IMR-90 (cell line): ENCODE results near the gene DMXL1. TPM values are rescaled to one million over a fixed set of nuclear protein-coding genes. Genes with fewer than 3 reads are reported as not detected.

Experiments
- ATAC-seq: fragments of 200-7000 bp; cut with Tn5 transposase; 2 replicates; pipeline ENCODE4 v1.9.1; 2020; ENCODE audit warnings: low read depth, mild to moderate bottlenecking, moderate library complexity
- BruUV-seq: library from RNA; stranded (reverse); fragments of 400-500 nt; replicated peaks from 2 replicates; lab custom pipeline; 2021; lab: Mats Ljungman, UMichigan
- CTCF ChIA-PET: fragments of 300-600 bp; formaldehyde crosslinking; extraction: SDS; loops from one replicate; lab custom pipeline; 2021; ENCODE audit warnings: antibody characterized with exemption; lab: Yijun Ruan, JAX
- POLR2A ChIA-PET: fragments of 300-600 bp; sonication (Branson Sonifier 250); formaldehyde crosslinking; loops from one replicate; lab custom pipeline; 2022; ENCODE audit warnings: antibody characterized with exemption; ENCODE audit not compliant: unreplicated experiment; lab: Charles Lee
- DNase-seq: peaks from one replicate; pipeline ENCODE4 v3.0.0; 2013
- H2AFZ ChIP-seq: replicated peaks from 2 replicates; pipeline ENCODE3; 2013; ENCODE audit warnings: low read length, mild to moderate bottlenecking; ENCODE audit not compliant: poor library complexity
- H2AK5ac ChIP-seq: 2 replicates; pipeline ENCODE4 v1.6.1; 2013; ENCODE audit warnings: low read depth, low read length, inconsistent platforms
- H2AK9ac ChIP-seq: replicated peaks from 2 replicates; pipeline ENCODE3; 2013; ENCODE audit warnings: mild to moderate bottlenecking, low read depth, low read length, moderate library complexity; ENCODE audit not compliant: poor library complexity
- H2BK120ac ChIP-seq: 2 replicates; pipeline ENCODE4 v1.6.1; 2013; ENCODE audit warnings: low read depth, low read length, inconsistent platforms
- H2BK15ac ChIP-seq: 3 replicates; pipeline ENCODE4 v1.6.1; 2013; ENCODE audit warnings: low read depth, low read length, inconsistent platforms
- H2BK20ac ChIP-seq: 2 replicates; pipeline ENCODE4 v1.6.1; 2013; ENCODE audit warnings: low read depth, mild to moderate bottlenecking, inconsistent platforms, low read length, moderate library complexity
- H2BK5ac ChIP-seq: 2 replicates; pipeline ENCODE4 v1.6.1; 2013; ENCODE audit warnings: mild to moderate bottlenecking, low read depth, low read length, inconsistent platforms; ENCODE audit not compliant: poor library complexity, severe bottlenecking
- H3K14ac ChIP-seq: replicated peaks from 2 replicates; pipeline ENCODE4 v1.6.1; 2013; ENCODE audit warnings: low read depth, low read length, inconsistent platforms
- H3K18ac ChIP-seq: 2 replicates; pipeline ENCODE4 v1.6.1; 2013; ENCODE audit warnings: low read depth, low read length, control low read depth
- H3K23ac ChIP-seq: 2 replicates; pipeline ENCODE4 v1.6.1; 2013; ENCODE audit warnings: low read depth, low read length, inconsistent platforms
- H3K27ac ChIP-seq: 2 replicates; pipeline ENCODE4 v1.5.1; 2013; ENCODE audit warnings: mild to moderate bottlenecking, control low read depth, low read length; ENCODE audit not compliant: insufficient read depth
- H3K27me3 ChIP-seq: 2 replicates; pipeline ENCODE4 v1.6.1; 2013; ENCODE audit warnings: low read length; ENCODE audit not compliant: control insufficient read depth, insufficient read depth
- H3K36me3 ChIP-seq: 2 replicates; pipeline ENCODE4 v1.6.1; 2013; ENCODE audit warnings: low read length, mixed read lengths; ENCODE audit not compliant: control insufficient read depth, insufficient read depth
- H3K4ac ChIP-seq: 2 replicates; pipeline ENCODE4 v1.6.1; 2013; ENCODE audit warnings: low read depth, low read length, inconsistent platforms
- H3K4me1 ChIP-seq: 2 replicates; pipeline ENCODE4 v1.6.1; 2013; ENCODE audit warnings: low read length, mixed read lengths; ENCODE audit not compliant: control insufficient read depth, insufficient read depth
- H3K4me2 ChIP-seq: 2 replicates; pipeline ENCODE4 v1.6.1; 2013; ENCODE audit warnings: low read depth, mild to moderate bottlenecking, control low read depth, low read length, moderate library complexity
- H3K4me3 ChIP-seq: 2 replicates; pipeline ENCODE4 v1.5.1; 2013; ENCODE audit warnings: low read depth, mild to moderate bottlenecking, control low read depth, low read length, moderate library complexity; ENCODE audit not compliant: insufficient read depth
- H3K56ac ChIP-seq: 2 replicates; pipeline ENCODE4 v1.6.1; 2013; ENCODE audit warnings: low read length, inconsistent platforms; ENCODE audit not compliant: insufficient read depth; ENCODE audit errors: extremely low read depth
- H3K79me1 ChIP-seq, 2 experiments: 2 replicates each; pipeline ENCODE4 v1.6.1; 2013; ENCODE audit warnings: low read length in 2 of 2, inconsistent platforms in 1 of 2, low read depth in 1 of 2
- H3K9ac ChIP-seq: 2 replicates; pipeline ENCODE4 v1.6.1; 2013; ENCODE audit warnings: low read depth, low read length, control low read depth
- H3K9me1 ChIP-seq: 2 replicates; pipeline ENCODE4 v1.6.1; 2013; ENCODE audit warnings: low read length, inconsistent platforms; ENCODE audit not compliant: insufficient read depth
- H3K9me3 ChIP-seq: 2 replicates; pipeline ENCODE4 v1.6.1; 2013; ENCODE audit warnings: low read length; ENCODE audit not compliant: control insufficient read depth, insufficient read depth
- H4K20me1 ChIP-seq: 2 replicates; pipeline ENCODE4 v1.6.1; 2013; ENCODE audit warnings: low read length, inconsistent platforms; ENCODE audit not compliant: insufficient read depth
- H4K5ac ChIP-seq: 2 replicates; pipeline ENCODE4 v1.6.1; 2013; ENCODE audit warnings: mild to moderate bottlenecking, low read depth, low read length, control low read depth
- H4K8ac ChIP-seq, 2 experiments: 2 replicates each; pipeline ENCODE4 v1.6.1; 2013; ENCODE audit warnings: low read depth in 2 of 2, low read length in 2 of 2, control low read depth in 1 of 2, inconsistent platforms in 1 of 2
- H4K91ac ChIP-seq: 2 replicates; pipeline ENCODE4 v1.6.1; 2013; ENCODE audit warnings: low read depth, low read length, inconsistent platforms; ENCODE audit not compliant: insufficient read depth
- BHLHE40 ChIP-seq: fragments of 150-350 bp; IDR thresholded peaks from 2 replicates; pipeline ENCODE4 v1.6.1; 2016; ENCODE audit warnings: mild to moderate bottlenecking, low read depth, low read length
- CEBPB ChIP-seq: IDR thresholded peaks from 2 replicates; pipeline ENCODE4 v1.6.1; 2012; ENCODE audit warnings: low read depth, low read length, improper control_type of control experiment
- CHD1 ChIP-seq: IDR thresholded peaks from 2 replicates; pipeline ENCODE4 v1.6.1; 2012; ENCODE audit warnings: low read depth, low read length, improper control_type of control experiment
- CTCF ChIP-seq: conservative IDR thresholded peaks from 2 replicates; pipeline ENCODE4 v1.5.1; 2012; ENCODE audit warnings: mild to moderate bottlenecking, low read depth, low read length, improper control_type of control experiment
- FOS ChIP-seq: fragments of 150-350 bp; IDR thresholded peaks from 2 replicates; pipeline ENCODE4 v1.6.1; 2016; ENCODE audit warnings: low read depth, low read length
- MAFK ChIP-seq: IDR thresholded peaks from 2 replicates; pipeline ENCODE4 v1.6.1; 2012; ENCODE audit warnings: low read depth, low read length, improper control_type of control experiment
- MXI1 ChIP-seq: IDR thresholded peaks from 2 replicates; pipeline ENCODE4 v1.6.1; 2012; ENCODE audit warnings: low read depth, mild to moderate bottlenecking, low read length, moderate library complexity, borderline replicate concordance
- NFE2L2 ChIP-seq: fragments of 150-350 bp; IDR thresholded peaks from 2 replicates; pipeline ENCODE4 v1.6.1; 2016; ENCODE audit warnings: low read depth, mild to moderate bottlenecking, low read length
- POLR2A ChIP-seq: IDR thresholded peaks from 2 replicates; pipeline ENCODE4 v1.6.1; 2012; ENCODE audit warnings: mild to moderate bottlenecking, low read depth, low read length
- RAD21 ChIP-seq: IDR thresholded peaks from 2 replicates; pipeline ENCODE4 v1.6.1; 2012; ENCODE audit warnings: low read length, improper control_type of control experiment
- RCOR1 ChIP-seq: IDR thresholded peaks from 2 replicates; pipeline ENCODE4 v1.6.1; 2012; ENCODE audit warnings: mild to moderate bottlenecking, low read length, improper control_type of control experiment; ENCODE audit not compliant: insufficient replicate concordance
- RFX5 ChIP-seq: IDR thresholded peaks from 2 replicates; pipeline ENCODE4 v1.8.0; 2012; ENCODE audit warnings: low read depth, mild to moderate bottlenecking, low read length, moderate library complexity
- SMC3 ChIP-seq: fragments of 150-350 bp; IDR thresholded peaks from 2 replicates; pipeline ENCODE4 v1.6.1; 2016; ENCODE audit warnings: low read depth, mild to moderate bottlenecking, antibody characterized with exemption, low read length, moderate library complexity
- WGBS, 2 experiments: methylation state at CpG; one replicate each; pipeline versions ENCODE4 v1.1.5 to v1.1.7; 2013; ENCODE audit warnings: missing lambda C conversion rate in 2 of 2; ENCODE audit not compliant: insufficient read length in 1 of 2; ENCODE audit errors: extremely low coverage in 2 of 2; 5-methylcytosine and 5-hydroxymethylcytosine counted together
- dilution Hi-C: fragments of 300-500 bp; cut with HindIII; formaldehyde crosslinking; loops from one replicate; pipeline ENCODE4 v1.14.3; 2018; ENCODE audit warnings: low sequenced_read_pairs; ENCODE audit not compliant: unreplicated experiment
- in situ Hi-C: fragments of 300-500 bp; cut with MboI; formaldehyde crosslinking; loops from 3 replicates; pipeline ENCODE4 v1.14.3; 2019; ENCODE audit warnings: low sequenced_read_pairs, inconsistent platforms, mixed read lengths
- intact Hi-C: fragments of 100-400 bp; cut with micrococcal nuclease; formaldehyde crosslinking; loops from 2 replicates; pipeline ENCODE4 v1.10.0; 2022
- polyA plus RNA-seq, 3 experiments: library from polyadenylated mRNA; depleted of rRNA; stranded (reverse); fragments of >200 nt; gene quantifications; 2 replicates each; pipeline ENCODE4 v1.2.3, GENCODE V29; 2012; ENCODE audit warnings: low replicate concordance in 1 of 3
- total RNA-seq: library from RNA; depleted of rRNA; stranded (reverse); fragments of >200 nt; gene quantifications from 2 replicates; pipeline ENCODE4 v1.2.3, GENCODE V29; 2012
- TF ChIP-seq, protein P1 (sequence below): fragments of 150-350 bp; IDR thresholded peaks from 2 replicates; pipeline ENCODE4 v1.6.1; 2016; ENCODE audit warnings: low read depth, mild to moderate bottlenecking, low read length, moderate library complexity, borderline replicate concordance
- TF ChIP-seq, protein P2 (sequence below): fragments of 150-350 bp; IDR thresholded peaks from 2 replicates; pipeline ENCODE4 v1.6.1; 2017; ENCODE audit warnings: mild to moderate bottlenecking, antibody characterized with exemption, low read length, low read depth

Gene DMXL1
- total and polyA plus RNA-seq, 2 of the 4 experiments (the other 2 are of a cell fraction): 8.1 to 21.5 TPM

DNA sequence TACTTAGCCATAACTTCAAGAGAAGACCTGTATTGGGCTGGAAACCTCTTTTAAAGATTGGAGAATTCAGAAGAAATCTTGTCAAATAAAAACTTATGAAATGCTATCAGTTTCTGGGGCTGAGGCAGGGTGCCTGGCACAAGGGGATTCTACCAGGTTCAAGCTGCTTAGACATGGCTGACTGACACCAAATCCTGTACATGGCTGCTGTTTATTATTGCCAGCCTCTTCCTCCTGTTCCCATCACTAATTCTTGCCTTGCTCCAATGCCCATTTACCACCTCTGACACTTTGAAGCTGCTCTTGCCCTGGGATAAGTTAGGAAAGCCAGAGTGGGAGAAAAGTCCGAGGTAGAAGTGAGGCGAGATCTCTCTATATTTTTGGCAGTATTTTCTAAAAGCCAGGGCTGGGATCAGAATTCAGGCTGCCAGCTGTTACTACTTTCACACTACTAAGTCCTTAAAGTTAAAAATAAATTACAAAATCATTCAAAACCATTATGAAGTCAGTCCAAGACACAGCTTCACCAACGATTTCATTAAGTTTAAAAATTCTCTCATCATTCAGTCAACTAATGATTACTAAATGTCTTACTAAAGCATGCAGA lies 218.7 kb downstream of the DMXL1 start:
- H4K20me1 ChIP-seq: no peaks in the 10 kb centered on the region
- dilution Hi-C loops (no loop called here), intact Hi-C loops (no loop called here), in situ Hi-C loops (no loop called here)
- peak overlapping the region; percentile 58; the same call in 1 of the 3 replicates for H2BK15ac ChIP-seq
- H3K36me3 ChIP-seq: no peaks in the 10 kb centered on the region
- no peaks in the 10 kb centered on the region for H3K27me3 ChIP-seq
- H3K14ac ChIP-seq: 0 out of 2 replicates have a peak overlapping the region, but pooled peaks have one; percentile 25
- peak overlapping the region; percentile 65; the same call in 1 of the 2 replicates for H2AK5ac ChIP-seq
- no peak overlapping the region for H2BK20ac ChIP-seq
- H3K9ac ChIP-seq: no peak overlapping the region
- POLR2A ChIA-PET: no interaction called here
- peaks cover 17 to 34% of the 10 kb centered on the region in 2 experiments; a peak in 3 of 4 replicates for H3K79me1 ChIP-seq
- H3K4me3 ChIP-seq: no peak overlapping the region
- H3K4ac ChIP-seq: peak overlapping the region; percentile 35; the same call in 1 of the 2 replicates
- H2BK120ac ChIP-seq: no peak overlapping the region
- peak overlapping the region; percentile 54; the same call in 1 of the 2 replicates for H3K23ac ChIP-seq
- H3K27ac ChIP-seq: no peak overlapping the region; the same call in 1 of the 2 replicates
- H2AK9ac ChIP-seq: no peak overlapping the region
- WGBS, 2 experiments: no CpG with 5 or more reads among the region's 3 CpGs
- H3K9me3 ChIP-seq: no peaks in the 10 kb centered on the region
- H3K4me2 ChIP-seq: no peak overlapping the region
- H3K18ac ChIP-seq: peak overlapping the region; percentile 28; the same call in 1 of the 2 replicates
- peak overlapping the region; percentile 20; the same call in 1 of the 2 replicates for H4K91ac ChIP-seq
- H3K9me1 ChIP-seq: peaks cover 5% of the 10 kb centered on the region
- no TSS peak for BruUV-seq
- H4K8ac ChIP-seq: no peak overlapping the region
- no peak overlapping the region for H3K56ac ChIP-seq
- CTCF ChIA-PET: interaction anchor here (0.6 kb wide), 1 partner anchor 248 kb away, joined by 3 read pairs; no protein-coding TSS in a partner anchor
- peak overlapping the region; percentile 67; the same call in 1 of the 2 replicates for H4K5ac ChIP-seq
- H2BK5ac ChIP-seq: no peak overlapping the region
- ATAC-seq (no peak), DNase-seq (no peak)
- no peak overlapping the region for H2AFZ ChIP-seq
- H3K4me1 ChIP-seq: peaks cover 13% of the 10 kb centered on the region
- TF ChIP-seq, protein P1, sequence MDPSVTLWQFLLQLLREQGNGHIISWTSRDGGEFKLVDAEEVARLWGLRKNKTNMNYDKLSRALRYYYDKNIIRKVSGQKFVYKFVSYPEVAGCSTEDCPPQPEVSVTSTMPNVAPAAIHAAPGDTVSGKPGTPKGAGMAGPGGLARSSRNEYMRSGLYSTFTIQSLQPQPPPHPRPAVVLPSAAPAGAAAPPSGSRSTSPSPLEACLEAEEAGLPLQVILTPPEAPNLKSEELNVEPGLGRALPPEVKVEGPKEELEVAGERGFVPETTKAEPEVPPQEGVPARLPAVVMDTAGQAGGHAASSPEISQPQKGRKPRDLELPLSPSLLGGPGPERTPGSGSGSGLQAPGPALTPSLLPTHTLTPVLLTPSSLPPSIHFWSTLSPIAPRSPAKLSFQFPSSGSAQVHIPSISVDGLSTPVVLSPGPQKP: no peak
- no peak for TF ChIP-seq MXI1
- TF ChIP-seq CHD1: no peak
- TF ChIP-seq BHLHE40: no peak
- no peak for TF ChIP-seq RCOR1
- no peak for TF ChIP-seq MAFK
- TF ChIP-seq NFE2L2: no peak
- no peak for TF ChIP-seq RAD21
- no peak for TF ChIP-seq CTCF
- TF ChIP-seq CEBPB: no peak
- no peak for TF ChIP-seq SMC3
- TF ChIP-seq POLR2A: no peak
- no peak for TF ChIP-seq FOS
- TF ChIP-seq, protein P2, sequence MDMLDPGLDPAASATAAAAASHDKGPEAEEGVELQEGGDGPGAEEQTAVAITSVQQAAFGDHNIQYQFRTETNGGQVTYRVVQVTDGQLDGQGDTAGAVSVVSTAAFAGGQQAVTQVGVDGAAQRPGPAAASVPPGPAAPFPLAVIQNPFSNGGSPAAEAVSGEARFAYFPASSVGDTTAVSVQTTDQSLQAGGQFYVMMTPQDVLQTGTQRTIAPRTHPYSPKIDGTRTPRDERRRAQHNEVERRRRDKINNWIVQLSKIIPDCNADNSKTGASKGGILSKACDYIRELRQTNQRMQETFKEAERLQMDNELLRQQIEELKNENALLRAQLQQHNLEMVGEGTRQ: no peak
- no peak for TF ChIP-seq RFX5
